Measurements from ENCODE around the gene PPFIA2. TPM values are rescaled to one million over a fixed set of nuclear protein-coding genes. Genes with fewer than 3 reads are reported as not detected.
A peak's percentile ranks its signal among the peaks of the same experiment; 100 is the strongest.

PPFIA2 gene
- total RNA-seq, 1 experiment from 2014 or later = 0.10 TPM

DNA sequence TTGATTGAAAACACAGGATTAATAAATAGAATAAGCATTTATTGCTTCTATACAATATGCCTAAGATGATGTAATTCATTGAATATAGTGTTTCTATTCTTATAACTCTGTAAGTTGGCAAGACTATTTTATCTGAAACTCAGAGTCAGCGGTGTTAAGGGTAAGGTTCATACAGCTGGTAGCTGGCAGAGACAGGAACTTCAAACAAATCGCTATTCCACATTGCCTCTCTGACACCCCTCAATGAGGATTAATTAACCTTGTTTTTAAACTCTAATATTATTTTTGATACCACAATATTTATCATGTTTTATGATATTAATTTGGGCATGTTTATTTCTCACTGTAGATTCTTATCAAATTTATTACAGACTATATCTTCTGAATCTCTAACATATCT is 357.9 kb downstream of the PPFIA2 start:
- in situ Hi-C loops (cut with HindIII; ENCODE audit: low pct_unique_long_range_greater_than_20kb, low sequenced_read_pairs) = no loop called here
- DNase-seq (ENCODE audit: low read depth) = no peak

DNA sequence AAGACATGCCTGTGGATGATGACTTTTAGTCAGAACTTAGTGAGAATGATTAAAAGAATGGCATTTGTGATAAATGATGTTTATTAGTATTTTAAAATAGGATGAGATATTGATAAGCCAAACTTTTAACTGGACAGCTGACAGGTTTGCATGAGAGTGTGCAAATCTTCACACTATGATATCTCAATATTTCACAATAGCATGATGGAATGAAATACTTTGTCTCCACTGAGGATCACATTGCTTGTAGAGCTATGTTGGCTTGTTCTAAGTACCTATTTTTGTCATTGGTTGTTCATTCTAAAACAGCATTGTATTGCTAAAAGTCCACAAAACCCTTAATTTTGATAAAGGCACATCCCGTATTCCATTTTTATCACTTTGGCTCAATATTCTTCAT is 359.1 kb downstream of the PPFIA2 start:
- in situ Hi-C loops (cut with HindIII; ENCODE audit: low pct_unique_long_range_greater_than_20kb, low sequenced_read_pairs) = no loop called here
- DNase-seq (ENCODE audit: low read depth) = no peak

DNA sequence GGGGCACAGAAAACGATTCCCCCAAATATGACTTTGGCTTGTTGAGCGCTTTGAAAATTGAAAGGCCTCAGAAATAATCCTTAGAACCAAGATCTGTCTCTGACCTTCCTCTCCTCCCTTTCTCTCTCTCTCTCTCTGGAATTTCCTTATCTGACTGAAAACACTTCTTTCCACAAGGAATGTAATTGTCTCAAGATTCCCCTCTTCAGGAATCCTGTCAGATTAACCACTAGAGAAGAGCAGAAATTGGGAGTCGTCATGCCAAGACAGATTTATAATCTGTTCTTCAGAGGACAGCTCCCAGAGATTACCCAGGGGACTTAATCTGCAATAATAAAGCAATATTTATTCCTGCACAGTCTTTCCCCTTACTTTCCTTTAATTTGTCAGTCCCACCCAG is 363.7 kb downstream of the PPFIA2 start:
- in situ Hi-C loops (cut with HindIII; ENCODE audit: low pct_unique_long_range_greater_than_20kb, low sequenced_read_pairs) = no loop called here
- DNase-seq (ENCODE audit: low read depth) = no peak

DNA sequence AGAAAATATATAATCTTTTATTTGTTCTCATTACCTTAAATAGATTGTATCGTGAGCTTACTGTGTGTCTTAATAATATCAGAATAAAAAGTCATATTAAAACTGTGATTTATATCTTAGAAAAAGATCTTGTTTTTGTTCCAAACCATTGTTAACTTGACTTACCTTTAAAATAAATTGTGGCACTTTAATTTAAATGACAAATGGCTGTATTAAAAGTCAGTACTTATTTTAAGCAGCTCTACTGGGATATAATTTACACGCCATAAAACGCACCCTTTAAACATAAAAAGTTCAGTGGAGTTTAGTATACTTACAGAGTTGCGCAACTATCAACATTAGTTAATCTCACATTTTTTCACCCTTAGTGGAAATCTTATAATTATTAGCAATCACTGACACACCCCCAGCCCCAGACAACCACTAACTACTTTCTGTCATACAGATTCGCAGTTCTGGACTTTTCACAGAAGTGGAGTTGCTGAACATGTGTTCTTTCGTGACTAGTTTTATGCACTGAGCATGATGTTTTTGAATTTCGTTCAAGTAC is 369.5 kb downstream of the PPFIA2 start:
- in situ Hi-C loops (cut with HindIII; ENCODE audit: low pct_unique_long_range_greater_than_20kb, low sequenced_read_pairs) = no loop called here
- DNase-seq (ENCODE audit: low read depth) = no peak

GRCh38 chr12:81386101-81386500 is 373.0 kb downstream of the PPFIA2 start:
- DNase-seq (ENCODE audit: low read depth) = no peak
- in situ Hi-C loops (cut with HindIII; ENCODE audit: low pct_unique_long_range_greater_than_20kb, low sequenced_read_pairs) = no loop called here

DNA sequence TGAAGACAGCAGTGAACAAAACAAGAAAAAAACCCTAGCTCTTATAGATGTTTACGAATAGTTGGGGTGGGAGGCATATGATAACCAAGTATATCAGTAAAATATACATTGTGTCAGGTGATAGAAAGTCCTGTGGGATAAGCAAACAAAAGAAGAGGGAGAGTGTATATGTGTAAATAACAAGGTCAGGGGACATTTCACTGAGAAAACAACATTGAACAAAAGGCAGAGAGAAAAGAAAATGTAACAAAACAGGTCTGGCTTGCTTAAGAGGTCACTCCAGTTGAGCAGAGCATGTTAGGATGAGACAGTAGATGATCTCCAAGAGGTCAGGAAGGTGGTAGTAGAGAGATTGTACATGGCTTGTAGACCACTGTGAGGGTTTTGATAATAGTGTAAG is 377.2 kb downstream of the PPFIA2 start:
- no peak for DNase-seq (ENCODE audit: low read depth)
- in situ Hi-C loops (cut with HindIII; ENCODE audit: low pct_unique_long_range_greater_than_20kb, low sequenced_read_pairs) = no loop called here

- peak; percentile 67 for DNase-seq (ENCODE audit: low read depth)
- in situ Hi-C loops (cut with HindIII; ENCODE audit: low pct_unique_long_range_greater_than_20kb, low sequenced_read_pairs) = no loop called here
These were observed 380.4 kb downstream of the PPFIA2 start for GRCh38 chr12:81378601-81379285.

GRCh38 chr12:81377771-81378170 is 381.4 kb downstream of the PPFIA2 start:
- DNase-seq (ENCODE audit: low read depth) = no peak
- in situ Hi-C loops (cut with HindIII; ENCODE audit: low pct_unique_long_range_greater_than_20kb, low sequenced_read_pairs) = no loop called here

- in situ Hi-C loops (cut with HindIII; ENCODE audit: low pct_unique_long_range_greater_than_20kb, low sequenced_read_pairs) = no loop called here
- no peak for DNase-seq (ENCODE audit: low read depth)
These were observed 383.2 kb downstream of the PPFIA2 start for GRCh38 chr12:81375969-81376368.

- DNase-seq (ENCODE audit: low read depth) = no peak
- in situ Hi-C loops (cut with HindIII; ENCODE audit: low pct_unique_long_range_greater_than_20kb, low sequenced_read_pairs) = no loop called here
These were observed 388.7 kb downstream of the PPFIA2 start for GRCh38 chr12:81370456-81370855.

- in situ Hi-C loops (cut with HindIII; ENCODE audit: low pct_unique_long_range_greater_than_20kb, low sequenced_read_pairs) = no loop called here
- DNase-seq (ENCODE audit: low read depth) = no peak
These were observed 390.0 kb downstream of the PPFIA2 start for GRCh38 chr12:81369175-81369574.

DNA sequence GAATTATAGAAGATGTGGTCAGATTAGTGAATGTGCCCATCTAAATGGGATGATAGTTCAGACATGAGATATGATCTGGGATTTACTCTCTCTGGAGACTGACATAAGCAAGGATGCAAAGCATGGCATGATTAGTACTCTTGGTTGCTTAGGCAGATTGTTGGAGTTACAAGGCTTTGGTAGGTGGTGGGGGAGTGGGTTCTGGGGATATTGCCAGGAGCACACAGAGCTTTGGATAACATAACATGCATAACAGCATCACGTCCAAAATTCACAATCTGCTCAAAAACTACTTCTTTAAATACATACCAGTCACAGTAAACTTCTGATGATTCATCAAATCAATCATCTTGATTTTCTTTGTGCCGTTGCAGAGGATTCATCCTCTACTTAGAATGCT is 393.9 kb downstream of the PPFIA2 start:
- no peak for DNase-seq (ENCODE audit: low read depth)
- in situ Hi-C loops (cut with HindIII; ENCODE audit: low pct_unique_long_range_greater_than_20kb, low sequenced_read_pairs) = no loop called here

DNA sequence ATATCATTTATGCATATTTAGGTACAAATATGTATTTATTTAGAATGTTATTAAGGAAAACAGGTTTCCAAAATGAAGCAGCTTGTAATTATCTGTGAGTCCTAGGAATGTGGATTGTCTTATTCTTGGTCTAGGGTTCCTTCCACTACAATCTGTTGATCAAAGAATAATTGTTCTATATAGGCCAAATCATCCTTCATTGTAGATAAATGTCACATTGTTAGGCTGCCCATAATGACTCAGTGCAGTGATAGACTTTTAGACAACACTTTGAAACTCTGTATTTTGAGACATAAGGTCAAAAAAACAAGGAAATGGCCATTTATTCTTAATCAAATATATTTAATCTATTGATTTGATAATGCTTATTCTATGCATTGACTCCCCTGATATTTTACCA is 398.2 kb downstream of the PPFIA2 start:
- no peak for DNase-seq (ENCODE audit: low read depth)
- in situ Hi-C loops (cut with HindIII; ENCODE audit: low pct_unique_long_range_greater_than_20kb, low sequenced_read_pairs) = no loop called here

- in situ Hi-C loops (cut with HindIII; ENCODE audit: low pct_unique_long_range_greater_than_20kb, low sequenced_read_pairs) = no loop called here
- DNase-seq (ENCODE audit: low read depth) = no peak
These were observed 399.4 kb downstream of the PPFIA2 start for GRCh38 chr12:81359736-81360135.

DNA sequence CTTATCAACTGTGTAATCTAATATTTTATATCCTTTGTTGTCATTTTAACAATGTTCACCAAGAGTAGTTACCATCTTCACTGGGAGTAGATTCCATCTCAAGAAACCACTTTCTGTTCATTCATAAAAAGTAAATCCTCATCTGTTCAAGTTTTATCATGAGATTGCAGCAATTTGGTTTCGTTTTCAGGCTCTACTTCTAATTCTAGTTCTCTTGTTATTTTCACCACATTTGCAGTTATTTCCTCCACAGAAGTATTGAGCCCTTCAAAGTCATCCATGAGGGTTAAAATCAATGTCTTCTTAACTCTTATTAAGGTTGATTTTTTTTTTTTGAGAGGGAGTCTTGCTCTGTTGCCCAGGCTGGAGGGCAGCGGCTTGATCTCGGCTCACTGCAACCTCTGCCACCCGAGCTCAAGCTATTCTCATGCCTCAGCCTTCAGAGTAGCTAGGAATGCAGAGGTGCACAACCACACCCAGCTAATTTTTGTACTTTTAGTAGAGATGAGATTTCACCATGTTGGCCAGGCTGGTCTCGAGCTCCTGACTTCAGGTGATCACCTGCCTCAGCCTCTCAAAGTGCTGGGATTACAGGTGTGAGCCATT is 404.7 kb downstream of the PPFIA2 start:
- no peak for DNase-seq (ENCODE audit: low read depth)
- in situ Hi-C loops (cut with HindIII; ENCODE audit: low pct_unique_long_range_greater_than_20kb, low sequenced_read_pairs) = no loop called here

- in situ Hi-C loops (cut with HindIII; ENCODE audit: low pct_unique_long_range_greater_than_20kb, low sequenced_read_pairs) = no loop called here
- DNase-seq (ENCODE audit: low read depth) = no peak
These were observed 408.8 kb downstream of the PPFIA2 start for GRCh38 chr12:81350309-81350708.

GRCh38 chr12:81347404-81347803 is 411.7 kb downstream of the PPFIA2 start:
- no peak for DNase-seq (ENCODE audit: low read depth)
- in situ Hi-C loops (cut with HindIII; ENCODE audit: low pct_unique_long_range_greater_than_20kb, low sequenced_read_pairs) = no loop called here

DNA sequence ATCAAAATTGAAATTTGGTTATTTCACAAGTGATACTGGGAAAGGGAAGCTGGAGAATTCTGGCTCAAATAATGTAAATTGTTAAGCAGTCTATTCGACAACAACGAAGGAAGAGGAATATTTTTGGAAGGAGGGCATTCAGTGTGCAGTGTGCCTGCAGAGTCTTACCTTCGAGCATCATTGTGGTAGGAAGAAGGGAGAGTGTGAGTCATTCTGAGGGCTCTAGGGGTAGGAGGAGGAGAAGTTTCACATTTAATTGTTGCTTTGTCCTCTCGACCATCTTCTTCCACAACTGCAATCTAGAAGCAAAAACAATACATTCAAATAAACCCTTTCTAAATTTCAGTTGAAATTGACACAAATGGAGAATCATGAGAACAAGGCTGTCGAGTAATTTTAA is 418.2 kb downstream of the PPFIA2 start:
- in situ Hi-C loops (cut with HindIII; ENCODE audit: low pct_unique_long_range_greater_than_20kb, low sequenced_read_pairs) = no loop called here
- no peak for DNase-seq (ENCODE audit: low read depth)

DNA sequence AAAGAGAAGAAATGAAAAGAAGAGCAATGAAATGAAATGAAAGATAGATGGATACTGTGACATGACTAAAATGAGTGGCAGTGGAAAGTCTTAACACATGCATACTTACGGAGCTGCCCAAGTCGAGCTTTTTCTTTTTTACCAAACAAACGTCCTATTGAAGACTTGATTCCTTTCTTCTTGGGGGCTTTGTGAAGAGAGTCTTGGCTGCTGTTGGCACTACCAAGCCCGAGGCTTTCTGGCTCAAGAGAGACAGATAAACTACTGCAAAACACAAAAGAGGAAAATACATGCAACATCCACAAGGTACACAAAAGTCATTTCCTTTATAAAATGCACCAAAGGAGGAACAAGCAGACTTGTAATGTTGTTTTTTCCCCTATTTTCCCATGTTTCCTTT is 420.1 kb downstream of the PPFIA2 start:
- in situ Hi-C loops (cut with HindIII; ENCODE audit: low pct_unique_long_range_greater_than_20kb, low sequenced_read_pairs) = no loop called here

GRCh38 chr12:81337886-81338285 is 421.3 kb downstream of the PPFIA2 start:
- no peak for DNase-seq (ENCODE audit: low read depth)
- in situ Hi-C loops (cut with HindIII; ENCODE audit: low pct_unique_long_range_greater_than_20kb, low sequenced_read_pairs) = no loop called here

More for the DNA sequence above, 420.1 kb downstream of the PPFIA2 start:
- no peak for DNase-seq (ENCODE audit: low read depth)
